Measurements from ENCODE around the gene ZNF692.

ZNF692 gene

GRCh38 chr1:248802454-248802853, 56.4 kb downstream of the ZNF692 start:
- in situ Hi-C loops (cut with MboI; ENCODE audit: low pct_unique_long_range_greater_than_20kb, low sequenced_read_pairs, unreplicated experiment): no loop called here
- no peak for TF ChIP-seq CTCF (IDR thresholded peaks at IDR 0.05; ENCODE audit: extremely low read depth, insufficient read depth, missing control alignments)
- DNase-seq (ENCODE audit: low spot score): no peak

- DNase-seq (ENCODE audit: low spot score): no peak
- in situ Hi-C loops (cut with MboI; ENCODE audit: low pct_unique_long_range_greater_than_20kb, low sequenced_read_pairs, unreplicated experiment): no loop called here
- TF ChIP-seq CTCF (IDR thresholded peaks at IDR 0.05; ENCODE audit: extremely low read depth, insufficient read depth, missing control alignments): no peak
Observed at GRCh38 chr1:248800459-248800858, 58.4 kb downstream of the ZNF692 start.
